NCI-H2171 (cell line): Measurements from ENCODE around the gene CEP41.
"Not testable (repeated sequence)": the region's sequence is repeated elsewhere in the genome, so short reads cannot be mapped to it uniquely, and the experiment has no call there.

ENCODE experiments used
- DNase-seq: peaks from one replicate; lab custom pipeline; 2025; lab: John Stamatoyannopoulos, UW

CEP41 gene

GRCh38 chr7:130461272-130461671 is 20.5 kb upstream of the CEP41 start:
- DNase-seq = no peak

DNA sequence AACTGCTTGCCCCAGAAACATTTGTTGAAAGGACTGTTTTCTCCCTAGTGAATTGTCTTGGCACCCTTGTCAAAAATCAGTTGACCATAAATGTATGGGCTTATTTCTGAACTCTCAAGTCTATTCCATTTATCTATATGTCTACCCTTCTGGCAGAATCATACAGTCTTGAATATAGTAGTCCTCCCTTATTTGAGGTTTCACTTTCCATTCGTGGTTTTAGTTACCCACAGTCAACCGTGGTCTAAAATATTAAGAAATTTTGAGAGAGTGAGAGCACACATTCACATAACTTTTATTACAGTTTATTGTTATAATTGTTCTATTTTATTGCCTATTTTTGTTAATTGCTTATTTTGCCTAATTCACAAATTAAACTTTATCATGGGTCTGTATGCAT is 17.4 kb upstream of the CEP41 start:
- DNase-seq = no peak

DNA sequence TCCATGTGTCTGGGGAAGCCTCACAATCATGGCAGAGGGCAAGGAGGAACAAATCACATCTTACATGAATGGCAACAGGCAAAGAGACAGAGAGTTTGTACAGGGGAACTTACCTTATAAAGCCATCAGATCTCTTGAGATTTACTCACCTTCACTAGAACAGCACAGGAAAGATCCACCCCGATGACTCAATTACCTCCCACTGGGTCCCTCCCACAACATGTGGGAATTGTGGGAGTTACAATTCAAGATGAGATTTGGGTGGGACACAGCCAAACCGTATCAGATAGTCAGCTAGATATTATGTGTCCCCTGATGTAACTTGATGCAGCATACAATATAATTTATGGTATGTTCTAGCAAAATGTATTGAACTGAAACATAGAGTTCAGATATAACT is 14.1 kb upstream of the CEP41 start:
- no peak for DNase-seq

DNA sequence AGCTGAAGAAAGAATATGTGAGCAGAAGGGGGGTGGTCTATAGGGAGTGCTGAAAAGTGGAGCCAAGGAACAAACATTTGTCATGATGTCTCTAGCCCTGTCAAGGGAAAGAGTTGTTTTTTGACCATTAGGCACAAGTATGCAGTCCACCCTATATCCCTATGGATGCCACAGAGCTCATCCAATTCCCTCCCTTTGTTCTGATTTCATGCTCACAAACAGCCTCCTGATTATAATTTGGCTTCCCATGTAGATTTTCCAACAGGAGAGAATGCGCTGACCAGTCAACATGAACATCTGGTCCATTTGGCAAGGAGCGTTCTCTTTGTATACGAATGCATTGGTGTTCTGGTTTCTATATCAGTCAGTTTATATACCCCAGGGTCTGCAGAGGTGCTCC is 12.1 kb upstream of the CEP41 start:
- DNase-seq = no peak

- DNase-seq = not testable (repeated sequence)
Observed at GRCh38 chr7:130451344-130451743, 10.5 kb upstream of the CEP41 start.

DNA sequence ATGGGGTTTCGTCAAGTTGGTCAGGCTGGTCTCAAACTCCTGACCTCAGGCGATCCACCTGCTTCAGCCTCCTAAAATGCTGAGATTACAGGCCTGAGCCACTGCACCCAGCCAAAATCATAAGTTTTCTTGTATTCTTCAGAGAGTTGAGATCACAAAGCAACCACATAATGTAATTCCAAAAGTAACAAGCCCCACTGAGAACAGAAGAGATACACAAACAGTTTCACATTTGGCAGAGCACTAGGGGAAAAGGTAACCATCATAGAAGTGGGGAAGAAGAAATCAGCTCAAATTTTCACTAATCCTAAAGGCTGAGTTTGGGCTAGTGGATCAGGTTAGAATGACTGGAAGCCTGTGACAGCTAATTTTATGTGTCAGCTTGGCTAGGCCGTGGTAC is 5.4 kb upstream of the CEP41 start:
- DNase-seq = no peak

GRCh38 chr7:130444751-130445407 is 4.1 kb upstream of the CEP41 start:
- DNase-seq = no peak

- DNase-seq = no peak
Observed at GRCh38 chr7:130444234-130444633, 3.4 kb upstream of the CEP41 start.

- DNase-seq = no peak
Observed at GRCh38 chr7:130442601-130443000, 1.8 kb upstream of the CEP41 start.

- peak; percentile 95 for DNase-seq
Observed at GRCh38 chr7:130441408-130441869, 623 bp upstream of the CEP41 start.

DNA sequence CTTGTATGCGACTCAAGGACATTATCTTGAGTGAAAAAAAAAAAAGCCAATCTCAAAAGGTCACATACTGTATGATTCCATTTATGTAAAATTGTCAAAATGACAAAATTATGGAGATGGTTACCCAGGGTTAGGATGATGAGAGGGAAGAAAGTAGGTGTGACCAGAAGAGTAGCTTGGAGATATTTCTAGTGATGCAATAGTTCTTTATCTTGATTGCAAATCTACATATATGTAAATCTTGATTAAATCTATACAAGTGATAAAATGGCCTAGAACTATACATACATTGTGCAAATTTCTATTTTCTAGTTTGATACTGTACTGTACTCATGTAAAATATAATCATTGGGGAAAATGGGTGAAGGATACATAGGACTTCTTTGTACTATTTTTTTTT is 4.6 kb downstream of the CEP41 start:
- DNase-seq = no peak

- no peak for DNase-seq
Observed at GRCh38 chr7:130435311-130435854, 5.4 kb downstream of the CEP41 start.

- no peak for DNase-seq
Observed at GRCh38 chr7:130433301-130433700, 7.5 kb downstream of the CEP41 start.

- DNase-seq = no peak
Observed at GRCh38 chr7:130432886-130433285, 7.9 kb downstream of the CEP41 start.

DNA sequence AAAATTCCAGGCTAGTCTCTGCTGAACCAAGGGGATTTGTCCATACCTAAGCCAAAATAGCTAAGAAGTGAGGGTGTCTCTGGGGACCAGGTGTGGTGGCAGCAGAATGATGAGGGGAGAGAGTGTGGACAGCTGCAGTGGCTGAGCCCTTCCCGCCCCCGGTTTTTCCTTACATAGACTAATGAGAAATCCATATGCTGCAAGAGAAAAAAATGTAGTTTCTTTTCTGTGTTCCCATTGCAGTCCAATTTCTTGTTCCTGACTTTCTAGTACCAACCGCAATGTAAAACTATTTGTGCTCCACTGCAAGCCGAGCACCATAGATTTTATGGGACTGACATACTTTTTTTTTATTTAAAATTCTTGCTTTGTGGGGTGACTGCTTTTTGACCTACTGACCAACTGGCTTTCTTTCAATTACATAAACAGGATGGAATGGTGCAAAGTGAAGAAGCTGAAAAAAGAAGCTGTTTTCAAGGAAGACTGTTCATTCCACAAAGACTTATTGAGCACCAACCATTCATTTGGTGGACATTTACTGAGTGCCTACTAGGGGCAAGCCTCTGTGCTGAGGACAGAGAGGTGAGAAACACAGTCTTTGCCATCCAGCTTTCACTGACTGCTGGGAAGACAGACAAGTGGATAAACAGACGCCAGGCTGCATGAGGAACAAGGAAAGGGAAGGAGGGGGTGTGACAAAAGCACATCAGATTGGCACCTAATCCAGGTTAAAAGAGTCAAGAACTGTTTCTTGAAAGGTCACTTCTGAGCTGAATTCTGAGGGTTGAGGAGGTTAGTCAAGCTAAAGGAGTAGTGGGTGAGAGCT is 9.8 kb downstream of the CEP41 start:
- peak; percentile 93 for DNase-seq

DNA sequence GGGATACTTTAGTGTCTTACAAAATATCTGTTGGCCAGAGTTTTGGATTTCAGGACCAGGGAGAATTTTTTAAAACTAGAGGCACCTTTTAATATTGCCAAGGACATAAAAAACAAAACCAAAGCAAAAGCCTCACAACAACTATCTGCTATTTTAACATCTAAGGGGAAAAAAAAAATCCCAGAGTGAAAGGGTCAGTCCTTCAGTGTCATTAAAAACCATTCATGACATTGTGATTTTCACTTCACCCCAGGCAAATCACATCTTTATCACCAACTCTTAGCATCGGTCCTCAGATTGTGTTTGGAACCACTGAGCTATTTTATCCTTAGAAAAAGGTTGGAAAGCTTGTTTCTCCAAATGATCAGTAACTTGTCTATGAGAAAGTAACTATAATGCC is 10.7 kb downstream of the CEP41 start:
- DNase-seq = no peak

DNA sequence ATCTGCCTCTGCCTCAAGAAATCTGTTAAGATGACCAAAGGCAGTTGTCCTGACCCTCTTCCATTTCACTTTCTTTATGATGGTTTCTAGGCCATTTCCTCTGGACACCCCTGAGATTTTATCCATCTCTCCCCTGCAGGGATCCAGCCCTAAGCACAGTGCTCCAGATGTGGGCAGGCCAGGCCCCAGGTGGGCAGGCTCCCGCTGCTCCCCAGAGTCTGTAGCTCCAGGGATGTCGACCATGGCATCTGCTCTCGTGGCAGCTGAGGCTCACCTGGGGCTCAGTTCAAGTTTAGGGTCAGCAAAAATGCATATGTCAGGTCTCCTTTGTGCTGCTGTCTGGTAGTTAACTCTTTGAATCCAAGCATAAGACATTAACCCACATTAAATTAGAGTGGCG is 11.8 kb downstream of the CEP41 start:
- DNase-seq = peak; percentile 43

GRCh38 chr7:130426564-130426963 is 14.3 kb downstream of the CEP41 start:
- DNase-seq = no peak

DNA sequence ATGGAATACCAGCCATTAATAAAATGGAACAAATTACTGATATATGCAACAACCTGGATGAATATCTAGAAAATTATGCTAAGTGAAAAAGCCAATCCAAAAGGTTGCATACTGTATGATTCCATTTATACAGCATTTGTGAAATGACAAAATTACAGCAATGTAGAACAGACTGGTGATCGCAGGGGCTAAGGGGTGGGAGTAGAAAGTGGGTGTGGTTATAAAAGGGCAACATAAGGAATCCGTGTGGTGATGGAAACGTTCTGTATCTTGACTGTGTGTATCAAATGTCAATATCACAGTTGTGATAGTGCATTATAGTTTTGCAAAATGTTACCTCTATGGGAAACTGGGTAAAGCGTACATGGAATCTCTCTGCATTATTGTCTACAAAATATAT is 15.0 kb downstream of the CEP41 start:
- peak; percentile 49 for DNase-seq

DNA sequence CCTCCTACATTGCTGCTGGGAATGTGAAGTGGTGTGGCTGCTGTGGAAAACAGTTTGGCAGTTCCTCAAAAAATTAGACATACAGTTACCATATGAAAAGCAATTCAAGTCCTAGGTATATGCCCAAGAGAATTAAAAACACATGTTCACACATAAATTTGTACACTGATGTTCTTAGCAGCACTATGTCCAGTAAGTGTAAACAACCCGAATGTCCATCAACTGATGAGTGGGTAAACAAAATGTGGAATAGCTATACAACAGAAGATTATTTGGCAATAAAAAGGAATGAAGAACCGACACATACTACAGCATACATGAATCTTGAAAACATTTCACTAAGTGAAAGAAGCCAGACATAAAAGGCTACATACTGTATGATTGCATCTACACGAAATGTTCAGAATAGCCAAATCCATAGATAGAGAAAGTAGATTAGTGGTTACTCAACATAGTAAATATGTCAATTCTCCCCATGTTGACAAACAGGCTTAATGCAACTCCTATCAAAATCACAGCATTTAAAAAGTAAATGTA is 17.2 kb downstream of the CEP41 start:
- no peak for DNase-seq

DNA sequence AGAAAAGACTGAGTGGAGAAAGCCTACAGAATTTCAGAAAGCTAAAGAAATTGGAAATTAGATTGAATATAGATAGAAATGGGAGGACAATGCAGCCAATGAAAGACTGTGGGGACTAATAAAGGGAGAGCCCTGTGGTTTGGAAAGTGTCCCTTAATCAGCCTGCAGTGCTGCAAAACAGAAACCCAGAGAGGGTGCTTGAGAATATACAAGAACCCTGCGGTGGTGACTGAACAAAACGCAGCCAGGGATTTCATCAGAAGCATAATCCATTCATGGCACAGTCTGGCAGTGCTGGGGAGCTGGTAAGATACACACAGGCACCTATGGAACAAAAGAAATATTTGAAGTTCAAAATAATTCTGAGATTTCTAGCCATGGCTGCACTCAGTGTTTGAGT is 19.1 kb downstream of the CEP41 start:
- DNase-seq = no peak

- no peak for DNase-seq
Observed at GRCh38 chr7:130420943-130421578, 19.8 kb downstream of the CEP41 start.

- DNase-seq = no peak
Observed at GRCh38 chr7:130419658-130420057, 21.2 kb downstream of the CEP41 start.
